Parathyroid adenoma (tissue), 2 donors: ENCODE measurements around the gene KAZN.

ENCODE experiments used
- H2AFZ ChIP-seq: fragments of 300-600 bp; sonication (generic); one replicate; pipeline ENCODE4 v1.7.0; 2017; ENCODE audit warnings: antibody characterized with exemption, mild to moderate bottlenecking
- H3K27ac ChIP-seq: fragments of 300-600 bp; sonication (generic); one replicate; pipeline ENCODE4 v1.7.0; 2017
- H3K27me3 ChIP-seq: fragments of 300-600 bp; sonication (generic); one replicate; pipeline ENCODE4 v1.7.0; 2017; ENCODE audit warnings: low read length; ENCODE audit not compliant: control insufficient read depth, insufficient read depth
- H3K36me3 ChIP-seq: fragments of 300-600 bp; sonication (generic); one replicate; pipeline ENCODE4 v1.7.0; 2017; ENCODE audit warnings: low read length; ENCODE audit not compliant: control insufficient read depth, insufficient read depth
- H3K4me1 ChIP-seq: fragments of 300-600 bp; sonication (generic); one replicate; pipeline ENCODE4 v1.7.0; 2017; ENCODE audit warnings: control low read depth
- H3K4me2 ChIP-seq: fragments of 300-600 bp; sonication (generic); one replicate; pipeline ENCODE4 v1.7.0; 2017; ENCODE audit warnings: low read length
- H3K4me3 ChIP-seq: fragments of 300-600 bp; sonication (generic); one replicate; pipeline ENCODE4 v1.7.0; 2017; ENCODE audit warnings: low read depth, low read length
- H3K79me2 ChIP-seq: fragments of 300-600 bp; sonication (generic); one replicate; pipeline ENCODE4 v1.7.0; 2017; ENCODE audit warnings: control low read depth
- H3K9ac ChIP-seq: fragments of 300-600 bp; sonication (generic); one replicate; pipeline ENCODE4 v1.7.0; 2017; ENCODE audit warnings: mild to moderate bottlenecking
- H3K9me3 ChIP-seq: fragments of 300-600 bp; sonication (generic); one replicate; pipeline ENCODE4 v1.7.0; 2017; ENCODE audit warnings: low read length; ENCODE audit not compliant: control insufficient read depth
- CTCF ChIP-seq: fragments of 300-600 bp; sonication (generic); IDR thresholded peaks from one replicate; pipeline ENCODE4 v1.7.0; 2017; ENCODE audit warnings: antibody characterized with exemption, mild to moderate bottlenecking
- donor health status: primary hyperparathyroidism.

KAZN gene

GRCh38 chr1:14857436-14858195, 259.1 kb downstream of the KAZN start:
- Histone ChIP-seq H3K79me2 (no peaks in the 10 kb centered on the region), H3K27me3 (peaks cover 4% of the 10 kb centered on the region), H3K4me3 (no peak overlapping the region), H3K9me3 (no peaks in the 10 kb centered on the region), H2AFZ (no peak overlapping the region), H3K36me3 (no peaks in the 10 kb centered on the region), H3K9ac (no peak overlapping the region), H3K27ac (no peak overlapping the region), H3K4me2 (no peak overlapping the region), H3K4me1 (no peaks in the 10 kb centered on the region)
- TF ChIP-seq CTCF = no peak

- H3K27ac ChIP-seq = no peak overlapping the region
Observed at GRCh38 chr1:14862114-14862771, 263.8 kb downstream of the KAZN start.

GRCh38 chr1:14865106-14865505, 266.6 kb downstream of the KAZN start:
- Histone ChIP-seq H3K27ac (no peak overlapping the region), H3K4me2 (no peak overlapping the region), H3K79me2 (no peaks in the 10 kb centered on the region), H3K4me3 (no peak overlapping the region), H3K9me3 (no peaks in the 10 kb centered on the region), H3K27me3 (peaks cover 4% of the 10 kb centered on the region), H3K36me3 (no peaks in the 10 kb centered on the region), H3K9ac (no peak overlapping the region), H2AFZ (no peak overlapping the region), H3K4me1 (no peaks in the 10 kb centered on the region)
- TF ChIP-seq CTCF = no peak

More at GRCh38 chr1:14862114-14862771, 263.8 kb downstream of the KAZN start:
- Histone ChIP-seq H3K9me3 (no peaks in the 10 kb centered on the region), H3K36me3 (no peaks in the 10 kb centered on the region), H3K79me2 (no peaks in the 10 kb centered on the region), H3K4me3 (no peak overlapping the region), H2AFZ (no peak overlapping the region), H3K9ac (no peak overlapping the region), H3K4me2 (no peak overlapping the region), H3K27me3 (peaks cover 4% of the 10 kb centered on the region), H3K4me1 (no peaks in the 10 kb centered on the region)
- no peak for TF ChIP-seq CTCF

GRCh38 chr1:14866911-14867612, 268.6 kb downstream of the KAZN start:
- H3K4me3 ChIP-seq = no peak overlapping the region
- no peaks in the 10 kb centered on the region for H3K36me3 ChIP-seq
- H3K9ac ChIP-seq = no peak overlapping the region
- H2AFZ ChIP-seq = no peak overlapping the region
- no peak overlapping the region for H3K27ac ChIP-seq
- H3K4me2 ChIP-seq = no peak overlapping the region
- H3K27me3 ChIP-seq = no peaks in the 10 kb centered on the region
- no peak for TF ChIP-seq CTCF
- H3K9me3 ChIP-seq = no peaks in the 10 kb centered on the region
- no peaks in the 10 kb centered on the region for H3K4me1 ChIP-seq
- H3K79me2 ChIP-seq = no peaks in the 10 kb centered on the region
